H9 (cell line): Measurements from ENCODE around the gene DLG2. TPM values are rescaled to one million over a fixed set of nuclear protein-coding genes. Genes with fewer than 3 reads are reported as not detected.

Experiments
- DNase-seq: peaks from one replicate; pipeline ENCODE4 v3.0.0-alpha.2; 2017
- H2AFZ ChIP-seq: one replicate; pipeline ENCODE4 v1.6.1; 2013; ENCODE audit warnings: mild to moderate bottlenecking, low read length, control low read depth, moderate library complexity
- H2AK5ac ChIP-seq: 2 replicates; pipeline ENCODE4 v1.6.1; 2013; ENCODE audit warnings: low read length, control low read depth, mixed read lengths; ENCODE audit not compliant: insufficient read length
- H2BK120ac ChIP-seq: one replicate; pipeline ENCODE4 v1.6.1; 2013; ENCODE audit warnings: low read depth, mild to moderate bottlenecking, low read length, control low read depth, inconsistent platforms; ENCODE audit not compliant: poor library complexity, severe bottlenecking
- H2BK12ac ChIP-seq: 2 replicates; pipeline ENCODE4 v1.6.1; 2013; ENCODE audit warnings: low read length, control low read depth, mixed read lengths, low read depth; ENCODE audit not compliant: insufficient read length
- H2BK15ac ChIP-seq: 2 replicates; pipeline ENCODE4 v1.6.1; 2013; ENCODE audit warnings: low read depth, low read length, control low read depth
- H2BK20ac ChIP-seq: one replicate; pipeline ENCODE4 v1.6.1; 2013; ENCODE audit warnings: low read depth, mild to moderate bottlenecking, low read length, control low read depth, inconsistent platforms; ENCODE audit not compliant: poor library complexity, severe bottlenecking
- H2BK5ac ChIP-seq: 2 replicates; pipeline ENCODE4 v1.6.1; 2013; ENCODE audit warnings: low read length, control low read depth, mixed read lengths; ENCODE audit not compliant: insufficient read length
- H3K14ac ChIP-seq: 2 replicates; pipeline ENCODE4 v1.6.1; 2013; ENCODE audit warnings: low read length, control low read depth; ENCODE audit not compliant: insufficient read depth
- H3K18ac ChIP-seq: 2 replicates; pipeline ENCODE4 v1.6.1; 2013; ENCODE audit warnings: low read depth, mild to moderate bottlenecking, mixed read lengths, low read length, control low read depth; ENCODE audit not compliant: insufficient read length
- H3K23ac ChIP-seq: 2 replicates; pipeline ENCODE4 v1.6.1; 2013; ENCODE audit warnings: low read length, control low read depth, mixed read lengths, low read depth; ENCODE audit not compliant: insufficient read length
- H3K23me2 ChIP-seq: 2 replicates; pipeline ENCODE4 v1.6.1; 2013; ENCODE audit warnings: low read depth, mild to moderate bottlenecking, mixed read lengths, low read length, control low read depth; ENCODE audit not compliant: insufficient read length, poor library complexity, severe bottlenecking
- H3K27ac ChIP-seq: 2 replicates; pipeline ENCODE4 v1.5.1; 2013; ENCODE audit warnings: low read length, control low read depth, mixed read lengths, low read depth; ENCODE audit not compliant: insufficient read length
- H3K27me3 ChIP-seq: 2 replicates; pipeline ENCODE4 v1.6.1; 2013; ENCODE audit warnings: low read length, control low read depth, inconsistent platforms; ENCODE audit not compliant: insufficient read depth
- H3K4ac ChIP-seq: 2 replicates; pipeline ENCODE4 v1.6.1; 2013; ENCODE audit warnings: low read depth, mild to moderate bottlenecking, control low read depth, inconsistent platforms, low read length, moderate library complexity
- H3K4me1 ChIP-seq: 2 replicates; pipeline ENCODE4 v1.6.1; 2013; ENCODE audit warnings: low read length, control low read depth, inconsistent platforms; ENCODE audit not compliant: insufficient read depth
- H3K4me2 ChIP-seq: 2 replicates; pipeline ENCODE4 v1.6.1; 2013; ENCODE audit warnings: low read length, control low read depth, mixed read lengths; ENCODE audit not compliant: insufficient read length, insufficient read depth
- H3K56ac ChIP-seq: 2 replicates; pipeline ENCODE4 v1.6.1; 2013; ENCODE audit warnings: low read depth, mild to moderate bottlenecking, mixed read lengths, low read length, control low read depth; ENCODE audit not compliant: insufficient read length
- H3K79me1 ChIP-seq: 2 replicates; pipeline ENCODE4 v1.6.1; 2013; ENCODE audit warnings: low read depth, mild to moderate bottlenecking, moderate library complexity, low read length, control low read depth, inconsistent platforms; ENCODE audit not compliant: insufficient read depth, poor library complexity, severe bottlenecking
- H3K79me2 ChIP-seq: 2 replicates; pipeline ENCODE4 v1.6.1; 2013; ENCODE audit warnings: low read length, control low read depth, inconsistent platforms; ENCODE audit not compliant: insufficient read depth
- H3K9ac ChIP-seq: 2 replicates; pipeline ENCODE4 v1.6.1; 2013; ENCODE audit warnings: low read length, control low read depth, mixed read lengths; ENCODE audit not compliant: insufficient read length; ENCODE audit errors: extremely low read depth
- H3K9me3 ChIP-seq: one replicate; pipeline ENCODE4 v1.6.1; 2013; ENCODE audit warnings: low read depth, low read length, inconsistent platforms; ENCODE audit not compliant: control insufficient read depth
- H3T11ph ChIP-seq: one replicate; pipeline ENCODE4 v1.6.1; 2013; ENCODE audit warnings: mild to moderate bottlenecking, low read length, control low read depth, inconsistent platforms
- H4K20me1 ChIP-seq: one replicate; pipeline ENCODE4 v1.6.1; 2013; ENCODE audit not compliant: control insufficient read depth, insufficient read length, insufficient read depth
- H4K5ac ChIP-seq: 2 replicates; pipeline ENCODE4 v1.6.1; 2013; ENCODE audit warnings: low read depth, mild to moderate bottlenecking, mixed read lengths, low read length, control low read depth; ENCODE audit not compliant: insufficient read length
- H4K8ac ChIP-seq: replicated peaks from 2 replicates; pipeline ENCODE4 v1.6.1; 2013; ENCODE audit warnings: low read length, control low read depth, mixed read lengths, low read depth; ENCODE audit not compliant: insufficient read length
- H4K91ac ChIP-seq: 2 replicates; pipeline ENCODE4 v1.6.1; 2013; ENCODE audit warnings: low read depth, mild to moderate bottlenecking, moderate library complexity, mixed read lengths, low read length, control low read depth; ENCODE audit not compliant: insufficient read length
- H3K27ac Mint-ChIP-seq, 3 experiments: 2 replicates in 2 of 3; 3 replicates in 1 of 3; pipeline ENCODE4 v1.8.0; 2020 to 2021; ENCODE audit warnings: mixed read lengths in 3 of 3, mild to moderate bottlenecking in 1 of 3, moderate library complexity in 1 of 3
- H3K27me3 Mint-ChIP-seq: 2 replicates; pipeline ENCODE4 v1.8.0; 2021; ENCODE audit warnings: low read depth, mild to moderate bottlenecking, moderate library complexity, mixed read lengths
- H3K36me3 Mint-ChIP-seq, 3 experiments: 2 replicates in 2 of 3; 3 replicates in 1 of 3; pipeline ENCODE4 v1.8.0; 2020 to 2021; ENCODE audit warnings: low read depth in 3 of 3, mixed read lengths in 3 of 3; ENCODE audit not compliant: insufficient read depth in 1 of 3
- H3K4me1 Mint-ChIP-seq, 2 experiments: 2 replicates each; pipeline ENCODE4 v1.8.0; 2020; ENCODE audit warnings: mixed read lengths in 2 of 2
- H3K4me3 Mint-ChIP-seq, 2 experiments: 2 replicates in 1 of 2; 3 replicates in 1 of 2; pipeline ENCODE4 v1.8.0; 2020 to 2021; ENCODE audit warnings: mild to moderate bottlenecking in 2 of 2, mixed read lengths in 2 of 2, moderate library complexity in 1 of 2
- H3K9me3 Mint-ChIP-seq, 2 experiments: 2 replicates in 1 of 2; 3 replicates in 1 of 2; pipeline ENCODE4 v1.8.0; 2020; ENCODE audit warnings: mild to moderate bottlenecking in 2 of 2, mixed read lengths in 2 of 2, moderate library complexity in 1 of 2
- CTCF ChIP-seq: fragments of 200-600 bp; sonication (generic); conservative IDR thresholded peaks from 3 replicates; pipeline ENCODE4 v1.8.0; 2021; ENCODE audit warnings: antibody characterized with exemption, mild to moderate bottlenecking
- WGBS: extraction: QIAGEN DNeasy Blood & Tissue Kit; methylation state at CpG from one replicate; pipeline ENCODE4 v1.1.7; 2013; ENCODE audit warnings: missing lambda C conversion rate, low lambda C conversion rate, mixed read lengths; ENCODE audit not compliant: insufficient read length; ENCODE audit errors: extremely low coverage; 5-methylcytosine and 5-hydroxymethylcytosine counted together
- total RNA-seq: library from RNA; stranded (reverse); gene quantifications from 2 replicates; pipeline ENCODE4 v1.2.1, GENCODE V29; 2021

The DLG2 gene
- total RNA-seq, 1 experiment from 2014 or later, result 8.0 TPM

- peak overlapping the region in 1 of 3 experiments; percentile 91; a peak in 4 of 7 replicates for H3K27ac Mint-ChIP-seq
- H3K27ac ChIP-seq, result no peak overlapping the region
- no peak overlapping the region for H3K56ac ChIP-seq
- no peak overlapping the region for H3K18ac ChIP-seq
- no peak overlapping the region for H3K4ac ChIP-seq
- H3K79me2 ChIP-seq, result no peaks in the 10 kb centered on the region
- H3K4me1 ChIP-seq, result peaks cover 7% of the 10 kb centered on the region; the same call in 1 of the 2 replicates
- no peaks in the 10 kb centered on the region for H3K27me3 Mint-ChIP-seq
- no CpG with 5 or more reads among the region's 2 CpGs for WGBS
- no peaks in the 10 kb centered on the region for H4K20me1 ChIP-seq
- H2AFZ ChIP-seq, result no peak overlapping the region
- no peak overlapping the region for H4K8ac ChIP-seq
- no peak overlapping the region for H4K5ac ChIP-seq
- H2BK20ac ChIP-seq, result no peak overlapping the region
- no peaks in the 10 kb centered on the region for H3K27me3 ChIP-seq
- H3K79me1 ChIP-seq, result no peaks in the 10 kb centered on the region
- H3K9ac ChIP-seq, result no peak overlapping the region
- H2BK120ac ChIP-seq, result no peak overlapping the region
- peaks cover 6 to 11% of the 10 kb centered on the region in 2 experiments; a peak in 3 of 4 replicates for H3K4me1 Mint-ChIP-seq
- no peak overlapping the region for H2BK12ac ChIP-seq
- no peaks in the 10 kb centered on the region for H3K9me3 Mint-ChIP-seq
- no peak for TF ChIP-seq CTCF
- H2BK15ac ChIP-seq, result no peak overlapping the region
- H3K23ac ChIP-seq, result no peak overlapping the region
- no peak overlapping the region for H2BK5ac ChIP-seq
- H3K23me2 ChIP-seq, result no peaks in the 10 kb centered on the region
- H2AK5ac ChIP-seq, result no peak overlapping the region
- H3T11ph ChIP-seq, result no peak overlapping the region
- H3K4me2 ChIP-seq, result no peak overlapping the region
- H4K91ac ChIP-seq, result no peak overlapping the region
- no peaks in the 10 kb centered on the region for H3K9me3 ChIP-seq
- H3K14ac ChIP-seq, result no peak overlapping the region
- no peak for DNase-seq
- no peaks in the 10 kb centered on the region for H3K36me3 Mint-ChIP-seq
- H3K4me3 Mint-ChIP-seq, result no peak overlapping the region
Measured at GRCh38 chr11:83648610-83649527, 1978.3 kb downstream of the DLG2 start.
